Measurements from ENCODE around the gene PDZD7.

The PDZD7 gene

GRCh38 chr10:101016814-101017213, 14.1 kb downstream of the PDZD7 start:
- DNase-seq (no peak), ATAC-seq (ENCODE audit: insufficient read depth, low read depth) (no peak)
- no peak overlapping the region for H3K4me3 ChIP-seq (ENCODE audit: low read depth in 1 of 2, low read length in 2 of 2)
- peaks cover 7% of the 10 kb centered on the region for H4K20me1 ChIP-seq (ENCODE audit: insufficient read depth, low read length)
- no peak overlapping the region for H3K27ac ChIP-seq (ENCODE audit: low read length)
- no peaks in the 10 kb centered on the region for H3K79me2 ChIP-seq (ENCODE audit: insufficient read depth, low read length)
- H2AFZ ChIP-seq (ENCODE audit: low read depth, low read length): no peak overlapping the region
- H3K9me3 ChIP-seq (ENCODE audit: insufficient read depth, low read length, severe bottlenecking): no peaks in the 10 kb centered on the region
- H3K4me1 ChIP-seq (ENCODE audit: insufficient read depth, low read length): peaks cover 7% of the 10 kb centered on the region; the same call in 1 of the 2 replicates
- no peaks in the 10 kb centered on the region for H3K36me3 ChIP-seq (ENCODE audit: insufficient read depth, low read length)
- no peak overlapping the region for H3K4me2 ChIP-seq (ENCODE audit: insufficient read depth, low read length)
- peaks cover 4% of the 10 kb centered on the region for H3K27me3 ChIP-seq (ENCODE audit: insufficient read depth, low read length, poor library complexity)
- TF ChIP-seq CTCF (IDR thresholded peaks at IDR 0.05; ENCODE audit: borderline replicate concordance, extremely low read depth, low read length, poor library complexity, severe bottlenecking) (no peak), EZH2 (IDR thresholded peaks at IDR 0.05; ENCODE audit: borderline replicate concordance, low read depth, low read length, severe bottlenecking) (no peak)
- no peak overlapping the region for H3K9ac ChIP-seq (ENCODE audit: low read depth, low read length)

GRCh38 chr10:101015582-101015973, 15.4 kb downstream of the PDZD7 start:
- Histone ChIP-seq H3K4me3 (ENCODE audit: low read depth in 1 of 2, low read length in 2 of 2) (no peak overlapping the region), H3K9me3 (ENCODE audit: insufficient read depth, low read length, severe bottlenecking) (no peaks in the 10 kb centered on the region), H3K27me3 (ENCODE audit: insufficient read depth, low read length, poor library complexity) (peaks cover 4% of the 10 kb centered on the region), H3K4me1 (ENCODE audit: insufficient read depth, low read length) (peaks cover 7% of the 10 kb centered on the region; the same call in 1 of the 2 replicates), H3K79me2 (ENCODE audit: insufficient read depth, low read length) (no peaks in the 10 kb centered on the region), H2AFZ (ENCODE audit: low read depth, low read length) (no peak overlapping the region), H3K36me3 (ENCODE audit: insufficient read depth, low read length) (no peaks in the 10 kb centered on the region), H3K4me2 (ENCODE audit: insufficient read depth, low read length) (no peak overlapping the region), H3K27ac (ENCODE audit: low read length) (no peak overlapping the region), H4K20me1 (ENCODE audit: insufficient read depth, low read length) (peaks cover 7% of the 10 kb centered on the region), H3K9ac (ENCODE audit: low read depth, low read length) (no peak overlapping the region)
- no peak for DNase-seq
- no peak for ATAC-seq (ENCODE audit: insufficient read depth, low read depth)
- TF ChIP-seq CTCF (IDR thresholded peaks at IDR 0.05; ENCODE audit: borderline replicate concordance, extremely low read depth, low read length, poor library complexity, severe bottlenecking) (no peak), EZH2 (IDR thresholded peaks at IDR 0.05; ENCODE audit: borderline replicate concordance, low read depth, low read length, severe bottlenecking) (no peak)

- Histone ChIP-seq H3K4me1 (ENCODE audit: insufficient read depth, low read length) (peaks cover 7% of the 10 kb centered on the region; the same call in 1 of the 2 replicates), H3K27me3 (ENCODE audit: insufficient read depth, low read length, poor library complexity) (peaks cover 4% of the 10 kb centered on the region), H3K27ac (ENCODE audit: low read length) (no peak overlapping the region), H3K9me3 (ENCODE audit: insufficient read depth, low read length, severe bottlenecking) (no peaks in the 10 kb centered on the region), H4K20me1 (ENCODE audit: insufficient read depth, low read length) (peaks cover 7% of the 10 kb centered on the region), H2AFZ (ENCODE audit: low read depth, low read length) (no peak overlapping the region), H3K36me3 (ENCODE audit: insufficient read depth, low read length) (no peaks in the 10 kb centered on the region), H3K79me2 (ENCODE audit: insufficient read depth, low read length) (no peaks in the 10 kb centered on the region), H3K4me2 (ENCODE audit: insufficient read depth, low read length) (no peak overlapping the region), H3K9ac (ENCODE audit: low read depth, low read length) (no peak overlapping the region), H3K4me3 (ENCODE audit: low read depth in 1 of 2, low read length in 2 of 2) (no peak overlapping the region)
- TF ChIP-seq CTCF (IDR thresholded peaks at IDR 0.05; ENCODE audit: borderline replicate concordance, extremely low read depth, low read length, poor library complexity, severe bottlenecking) (no peak), EZH2 (IDR thresholded peaks at IDR 0.05; ENCODE audit: borderline replicate concordance, low read depth, low read length, severe bottlenecking) (no peak)
- no peak for DNase-seq
- no peak for ATAC-seq (ENCODE audit: insufficient read depth, low read depth)
Observed at GRCh38 chr10:101014966-101015581, 15.9 kb downstream of the PDZD7 start.
